HG02759 (cell line): ENCODE results near the gene UBL3.

Experiments used
- ATAC-seq: cut with Tn5 transposase; IDR thresholded peaks from one replicate; pipeline ENCODE4 v1.9.1; 2021; ENCODE audit warnings: mild to moderate bottlenecking, moderate library complexity; ENCODE audit not compliant: unreplicated experiment

Gene UBL3

DNA sequence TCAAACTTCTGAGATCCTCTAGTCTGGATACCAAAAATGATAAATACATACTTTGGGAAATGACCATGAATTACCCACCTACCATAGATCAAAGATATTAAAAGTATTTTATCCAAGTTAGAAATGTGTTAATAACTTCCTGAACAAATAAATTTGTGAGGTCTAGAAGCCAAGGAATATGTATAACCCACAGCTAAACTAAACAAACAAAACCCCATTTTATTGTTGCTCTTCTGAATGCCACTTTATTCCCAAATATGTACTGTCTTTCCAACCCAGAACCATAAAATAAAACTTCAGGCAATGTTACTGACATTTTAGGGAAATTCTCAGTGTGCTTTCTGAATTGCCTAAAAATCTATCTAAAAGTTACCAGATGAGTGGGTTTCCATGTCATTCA lies 35.1 kb downstream of the UBL3 start:
- no peak for ATAC-seq

- no peak for ATAC-seq
These were observed 39.5 kb downstream of the UBL3 start for GRCh38 chr13:29810898-29811297.

GRCh38 chr13:29810145-29810742 lies 40.2 kb downstream of the UBL3 start:
- peak; percentile 55 for ATAC-seq

DNA sequence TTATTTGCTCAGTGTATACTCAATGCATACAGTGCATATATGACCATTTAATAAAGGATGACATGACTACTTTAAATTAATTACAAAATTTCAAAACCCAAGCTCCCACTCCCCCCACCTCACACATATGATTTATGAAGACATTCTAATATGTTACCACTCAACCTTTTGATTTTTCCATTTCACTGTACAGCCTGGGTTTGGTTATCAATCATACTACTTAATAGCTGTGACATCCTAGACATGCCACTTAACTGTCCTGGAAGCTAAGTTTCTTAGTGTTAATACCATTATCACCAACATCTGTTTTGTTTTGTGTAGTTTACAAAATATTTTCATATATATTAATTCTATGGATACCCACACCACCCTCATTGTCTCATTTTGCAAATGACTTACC lies 42.2 kb downstream of the UBL3 start:
- ATAC-seq, result no peak

- ATAC-seq, result no peak
These were observed 44.1 kb downstream of the UBL3 start for GRCh38 chr13:29805994-29806979.

- ATAC-seq, result no peak
These were observed 47.2 kb downstream of the UBL3 start for GRCh38 chr13:29803221-29803620.

- no peak for ATAC-seq
These were observed 47.8 kb downstream of the UBL3 start for GRCh38 chr13:29802621-29803020.

- no peak for ATAC-seq
These were observed 48.6 kb downstream of the UBL3 start for GRCh38 chr13:29801737-29802305.

DNA sequence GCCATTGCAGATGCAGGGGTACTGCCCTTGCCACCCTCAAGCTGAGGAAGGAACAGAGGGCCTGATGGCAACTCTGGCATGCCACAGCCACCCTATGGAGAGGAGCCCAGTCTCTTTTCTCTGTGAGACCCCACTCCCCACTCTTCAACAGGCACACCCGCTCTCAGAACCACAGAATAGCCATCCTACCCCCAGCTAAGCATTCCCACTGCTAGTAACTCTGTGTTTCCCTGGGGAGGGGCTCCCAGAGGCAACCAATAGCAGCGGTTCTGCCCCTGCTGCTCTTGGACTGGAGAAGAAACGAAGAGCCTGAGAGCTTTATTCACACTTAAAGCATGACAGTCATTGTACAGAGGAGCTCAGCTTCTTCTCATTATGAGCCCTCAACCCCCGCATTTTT lies 49.3 kb downstream of the UBL3 start:
- no peak for ATAC-seq

GRCh38 chr13:29800687-29801086 lies 49.7 kb downstream of the UBL3 start:
- ATAC-seq, result no peak

DNA sequence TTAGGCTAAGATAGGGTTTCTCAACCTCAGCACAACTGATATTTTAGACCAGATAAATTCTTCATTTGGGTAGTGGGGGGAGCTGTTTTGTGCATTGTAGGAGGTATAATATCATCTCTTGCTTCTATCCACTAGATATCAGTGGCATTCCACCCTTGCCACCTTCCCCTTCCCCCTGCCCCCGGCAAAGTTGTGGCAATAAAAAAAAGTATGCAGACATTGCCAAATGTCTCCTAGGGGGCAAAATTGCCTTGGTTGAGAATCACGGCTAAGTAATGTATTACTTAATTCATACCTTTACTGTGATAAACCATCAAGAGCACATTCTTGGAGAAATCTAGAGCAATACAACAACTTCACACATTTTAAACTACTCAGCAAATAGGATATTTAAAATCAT lies 51.4 kb downstream of the UBL3 start:
- ATAC-seq, result no peak

DNA sequence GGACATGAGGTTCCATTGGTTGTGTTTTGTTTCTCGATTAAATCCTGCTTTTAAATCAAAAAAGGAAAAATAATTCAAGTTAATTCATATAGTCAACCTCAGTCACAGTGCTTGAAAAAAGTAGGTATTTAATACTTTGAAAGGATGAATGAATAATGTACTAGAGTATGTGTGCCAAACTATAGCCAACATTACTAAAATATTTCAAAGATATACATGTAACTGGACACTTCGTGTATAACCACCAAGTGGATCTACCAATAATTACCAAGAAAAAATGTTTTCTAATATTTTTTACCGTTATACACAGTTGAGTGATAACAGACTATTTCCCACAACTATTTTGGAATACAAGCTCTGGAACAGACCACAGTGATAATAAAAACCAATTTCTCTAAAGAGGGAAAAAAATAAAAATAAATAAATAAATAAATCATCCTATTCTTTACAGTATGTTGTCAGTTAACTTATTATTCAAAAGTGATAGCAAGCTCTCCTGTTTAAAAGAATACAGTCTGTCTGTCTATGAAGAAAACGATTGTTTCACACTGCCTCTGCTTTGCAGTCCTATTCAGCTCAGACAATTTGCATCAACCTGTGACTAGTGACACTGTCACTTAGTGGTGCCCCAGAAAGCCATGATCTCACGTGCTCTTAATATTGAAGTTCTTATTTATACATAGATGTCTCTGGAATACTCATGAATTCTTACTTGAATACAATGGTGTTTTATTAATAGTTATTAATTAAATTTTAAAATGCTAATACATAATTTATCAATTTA lies 58.2 kb downstream of the UBL3 start:
- no peak for ATAC-seq

- ATAC-seq, result no peak
These were observed 58.9 kb downstream of the UBL3 start for GRCh38 chr13:29791508-29791907.

DNA sequence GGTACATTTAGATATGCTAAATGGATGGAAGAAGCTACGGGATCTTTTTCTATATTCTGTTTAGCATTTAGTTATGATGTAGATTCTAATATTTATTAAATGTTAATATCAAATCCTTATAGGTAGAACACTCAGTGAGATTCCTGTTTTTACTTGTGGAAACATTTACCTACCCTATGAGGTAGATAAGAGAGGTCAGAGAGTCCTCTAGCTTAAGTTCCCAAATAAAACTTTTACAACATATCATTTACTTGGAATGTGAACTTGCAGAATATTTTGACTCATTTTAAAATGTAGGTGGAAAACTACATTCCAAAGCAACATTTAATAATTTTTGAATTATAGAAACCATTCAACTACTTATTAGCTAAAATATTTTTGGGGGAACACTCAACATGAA lies 63.7 kb downstream of the UBL3 start:
- no peak for ATAC-seq

- ATAC-seq, result no peak
These were observed 64.4 kb downstream of the UBL3 start for GRCh38 chr13:29785978-29786377.

GRCh38 chr13:29782798-29783197 lies 67.6 kb downstream of the UBL3 start:
- no peak for ATAC-seq

GRCh38 chr13:29774830-29775229 lies 75.6 kb downstream of the UBL3 start:
- no peak for ATAC-seq

GRCh38 chr13:29771247-29771646 lies 79.2 kb downstream of the UBL3 start:
- ATAC-seq, result no peak

DNA sequence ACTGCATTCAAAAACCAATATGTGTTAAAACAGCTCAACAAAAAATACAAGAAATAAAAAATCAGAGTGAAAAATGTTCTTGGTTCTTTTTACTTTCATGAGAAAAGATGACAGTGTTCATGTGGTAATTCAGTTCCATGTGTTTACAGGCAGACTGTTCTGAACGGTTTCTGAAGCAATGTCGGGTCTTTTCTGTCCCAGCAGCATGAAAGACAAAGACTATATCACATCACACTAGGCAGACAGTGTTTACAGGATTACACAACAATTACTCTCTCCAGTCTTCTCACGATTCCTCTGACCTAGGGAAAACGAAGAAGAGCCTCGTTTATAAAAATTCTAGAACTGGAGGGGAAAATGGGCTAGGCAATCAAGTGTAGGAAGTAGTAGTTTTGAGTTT lies 83.4 kb downstream of the UBL3 start:
- no peak for ATAC-seq

- ATAC-seq, result no peak
These were observed 86.8 kb downstream of the UBL3 start for GRCh38 chr13:29763436-29764180.
